ENCODE results near the gene DUOX2.
A peak's percentile ranks its signal among the peaks of the same experiment; 100 is the strongest.
"Not testable (repeated sequence)": the region's sequence is repeated elsewhere in the genome, so short reads cannot be mapped to it uniquely, and the experiment has no call there.

Gene DUOX2

GRCh38 chr15:45118996-45119395 lies 5.0 kb upstream of the DUOX2 start:
- DNase-seq (ENCODE audit: low read depth): no peak

GRCh38 chr15:45118131-45118588 lies 4.2 kb upstream of the DUOX2 start:
- DNase-seq (ENCODE audit: low read depth): peak; percentile 30

GRCh38 chr15:45117308-45118130 lies 3.5 kb upstream of the DUOX2 start:
- DNase-seq (ENCODE audit: low read depth): no peak

- no peak for DNase-seq (ENCODE audit: low read depth)
These were observed 2.7 kb upstream of the DUOX2 start for GRCh38 chr15:45116482-45117307.

GRCh38 chr15:45116006-45116481 lies 2.1 kb upstream of the DUOX2 start:
- no peak for DNase-seq (ENCODE audit: low read depth)

- DNase-seq (ENCODE audit: low read depth): no peak
These were observed 1.4 kb upstream of the DUOX2 start for GRCh38 chr15:45115312-45115820.

GRCh38 chr15:45114751-45115085 lies 746 bp upstream of the DUOX2 start:
- DNase-seq (ENCODE audit: low read depth): no peak

- no peak for DNase-seq (ENCODE audit: low read depth)
These were observed 487 bp downstream of the DUOX2 start for GRCh38 chr15:45113380-45113990.

- DNase-seq (ENCODE audit: low read depth): no peak
These were observed 1.2 kb downstream of the DUOX2 start for GRCh38 chr15:45112591-45113379.

GRCh38 chr15:45112143-45112590 lies 1.8 kb downstream of the DUOX2 start:
- no peak for DNase-seq (ENCODE audit: low read depth)

GRCh38 chr15:45111390-45112142 lies 2.4 kb downstream of the DUOX2 start:
- DNase-seq (ENCODE audit: low read depth): no peak

GRCh38 chr15:45110256-45110820 lies 3.6 kb downstream of the DUOX2 start:
- DNase-seq (ENCODE audit: low read depth): no peak

GRCh38 chr15:45107941-45108630 lies 5.9 kb downstream of the DUOX2 start:
- DNase-seq (ENCODE audit: low read depth): no peak

- no peak for DNase-seq (ENCODE audit: low read depth)
These were observed 7.8 kb downstream of the DUOX2 start for GRCh38 chr15:45106002-45106790.

GRCh38 chr15:45105586-45105985 lies 8.4 kb downstream of the DUOX2 start:
- no peak for DNase-seq (ENCODE audit: low read depth)

- not testable (repeated sequence) for DNase-seq (ENCODE audit: low read depth)
These were observed 9.8 kb downstream of the DUOX2 start for GRCh38 chr15:45104170-45104569.

GRCh38 chr15:45102226-45102625 lies 11.7 kb downstream of the DUOX2 start:
- DNase-seq (ENCODE audit: low read depth): no peak

- no peak for DNase-seq (ENCODE audit: low read depth)
These were observed 12.2 kb downstream of the DUOX2 start for GRCh38 chr15:45101749-45102148.
